ENCODE data around the gene NCAM2. TPM values are rescaled to one million over a fixed set of nuclear protein-coding genes. Genes with fewer than 3 reads are reported as not detected.
"Not testable (repeated sequence)": the region's sequence is repeated elsewhere in the genome, so short reads cannot be mapped to it uniquely, and the experiment has no call there.

Gene NCAM2
- polyA plus RNA-seq, 5 donors, result 1.8 to 6.7 (median 4.4) TPM

DNA sequence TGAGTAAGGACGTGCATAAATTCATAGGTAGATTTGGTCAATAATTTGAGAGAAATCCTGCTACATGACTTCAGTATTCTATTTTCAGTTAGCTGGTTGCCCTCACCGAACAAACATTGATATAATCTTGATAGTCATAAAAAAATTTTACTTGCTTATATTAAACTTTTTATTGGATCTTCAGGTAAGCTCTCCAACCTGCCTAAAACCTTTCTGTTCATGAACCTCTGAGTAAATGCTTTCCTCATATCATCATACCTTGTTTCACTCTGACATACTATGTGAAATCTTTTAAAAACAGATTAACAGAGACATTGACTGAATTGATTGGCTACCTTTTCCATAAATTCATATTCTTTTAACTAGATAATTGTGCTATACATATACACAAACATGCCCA, 299.0 kb downstream of the NCAM2 start:
- DNase-seq, result no peak

DNA sequence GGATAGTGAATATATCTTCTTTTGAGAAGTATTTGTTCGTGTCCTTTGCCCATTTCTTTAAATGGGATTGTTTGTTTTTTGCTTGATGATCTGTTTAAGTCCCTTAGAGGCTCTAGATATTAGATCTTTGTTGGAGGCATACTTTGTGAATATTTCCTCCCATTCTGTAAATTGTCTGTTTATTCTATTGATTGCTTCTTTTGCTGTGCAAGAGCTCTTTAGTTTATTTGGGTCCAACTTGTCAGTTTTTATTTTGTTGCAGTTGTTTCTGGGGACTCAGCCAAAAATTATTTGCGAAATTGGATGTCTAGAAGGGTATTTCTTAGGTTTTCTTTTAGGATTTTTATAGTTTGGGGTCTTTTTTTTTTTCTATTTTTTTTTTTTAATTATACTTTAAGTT, 302.8 kb downstream of the NCAM2 start:
- no peak for DNase-seq

DNA sequence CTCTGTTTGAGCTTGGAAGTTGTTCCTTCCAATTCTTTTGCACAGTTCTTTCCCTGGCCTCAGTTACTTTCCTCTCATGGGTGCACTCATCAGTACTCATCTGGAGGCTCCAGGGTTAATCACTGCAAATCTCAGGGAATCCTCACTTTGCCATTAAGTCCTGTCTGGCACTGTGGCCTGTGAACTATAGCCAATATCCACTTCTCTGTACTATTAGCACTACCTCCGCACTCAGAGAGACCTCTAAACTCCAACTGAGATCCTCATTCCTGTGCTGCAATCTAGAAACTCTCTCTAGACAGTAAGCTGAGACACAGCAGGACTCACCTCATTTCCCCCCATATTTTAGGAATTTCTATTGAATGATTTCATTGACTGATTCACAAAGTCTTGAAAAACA, 311.3 kb downstream of the NCAM2 start:
- DNase-seq, result no peak

DNA sequence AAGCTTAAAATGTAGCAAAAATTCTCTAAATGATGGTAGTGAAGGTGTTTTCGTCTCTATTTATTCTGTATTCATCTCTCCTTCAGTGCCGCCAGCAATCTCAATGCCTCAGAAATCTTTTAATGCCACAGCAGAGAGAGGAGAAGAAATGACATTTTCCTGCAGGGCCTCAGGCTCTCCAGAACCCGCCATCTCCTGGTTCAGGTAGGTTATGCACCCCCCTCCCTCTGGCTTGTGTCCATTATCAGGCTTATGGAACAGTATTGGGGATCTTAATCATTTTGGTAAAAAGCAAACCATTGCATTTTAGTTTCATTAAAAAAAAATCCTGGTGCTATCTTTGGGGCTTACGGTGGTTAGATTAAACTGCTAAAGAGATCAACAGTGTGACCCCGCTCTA, 326.1 kb downstream of the NCAM2 start:
- DNase-seq, result no peak

DNA sequence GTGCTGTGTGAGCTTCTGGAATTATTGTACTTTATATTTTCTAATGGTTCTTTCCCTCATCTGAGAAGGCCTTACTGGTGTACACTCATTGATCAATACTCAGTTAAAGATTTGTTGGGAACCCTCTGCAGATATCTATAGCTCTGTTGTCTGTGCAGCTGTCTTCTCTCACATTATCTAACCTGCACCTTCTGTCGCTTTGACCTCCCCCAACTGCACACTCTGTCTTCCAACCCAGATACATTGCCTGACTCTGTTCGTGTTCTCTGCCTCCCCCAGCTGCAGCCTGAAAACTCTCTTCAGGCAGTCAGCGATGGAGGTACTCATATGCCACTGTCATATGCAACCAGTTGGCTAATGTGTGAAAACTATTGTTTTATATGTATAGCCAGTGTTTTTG, 334.3 kb downstream of the NCAM2 start:
- no peak for DNase-seq

DNA sequence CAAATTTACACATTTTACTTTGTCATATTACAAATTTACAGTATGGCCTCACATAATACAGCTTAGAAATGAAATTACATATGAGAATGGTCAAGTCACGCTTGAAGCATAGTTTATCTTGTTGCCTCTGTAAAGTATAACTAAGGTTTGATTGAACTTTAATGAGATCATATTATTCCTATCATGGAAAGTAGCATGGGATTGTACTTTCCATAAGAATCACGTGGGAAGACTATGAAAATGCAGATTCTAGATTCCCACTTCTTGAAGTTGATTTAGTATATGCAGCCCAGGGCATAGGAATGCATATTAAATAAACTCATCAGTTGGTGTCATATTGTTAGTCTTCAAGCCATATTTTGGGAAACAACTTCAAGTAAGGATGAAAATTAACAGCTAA, 342.8 kb downstream of the NCAM2 start:
- no peak for DNase-seq

DNA sequence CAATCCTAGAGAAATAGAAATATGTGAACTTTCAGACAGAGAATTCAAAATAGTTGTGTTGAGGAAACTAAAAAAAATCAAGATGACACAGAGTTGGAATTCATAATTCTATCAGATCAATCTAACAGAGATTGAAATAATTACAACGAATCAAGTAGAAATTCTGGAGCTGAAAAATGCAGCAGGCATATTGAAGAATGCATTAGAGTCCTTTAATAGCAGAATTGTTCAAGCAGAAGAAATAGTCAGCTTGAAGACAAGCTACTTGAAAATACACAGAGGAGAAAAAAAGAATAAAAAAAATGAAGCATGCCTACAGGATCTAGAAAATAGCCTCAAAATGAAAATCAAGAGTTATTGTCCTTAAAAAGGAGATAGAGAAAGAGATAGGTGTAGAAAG, 347.1 kb downstream of the NCAM2 start:
- no peak for DNase-seq

DNA sequence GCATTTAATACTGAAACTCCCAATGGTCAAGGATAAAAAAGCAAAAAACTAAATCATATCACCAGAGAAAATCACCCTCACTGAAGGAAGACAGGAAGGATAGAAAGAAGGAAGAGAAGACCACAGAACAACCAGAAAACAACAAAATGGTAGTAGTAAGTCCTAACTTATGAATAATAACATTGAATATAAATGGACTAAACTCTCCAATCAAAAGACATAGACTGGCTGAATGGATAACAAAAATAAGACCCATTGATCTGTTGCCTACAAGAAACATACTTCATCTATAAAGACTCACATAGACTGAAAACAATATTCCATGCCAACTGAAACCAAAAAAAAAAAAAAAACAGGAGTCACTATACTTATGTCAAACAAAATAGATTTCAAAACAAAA, 347.7 kb downstream of the NCAM2 start:
- no peak for DNase-seq

DNA sequence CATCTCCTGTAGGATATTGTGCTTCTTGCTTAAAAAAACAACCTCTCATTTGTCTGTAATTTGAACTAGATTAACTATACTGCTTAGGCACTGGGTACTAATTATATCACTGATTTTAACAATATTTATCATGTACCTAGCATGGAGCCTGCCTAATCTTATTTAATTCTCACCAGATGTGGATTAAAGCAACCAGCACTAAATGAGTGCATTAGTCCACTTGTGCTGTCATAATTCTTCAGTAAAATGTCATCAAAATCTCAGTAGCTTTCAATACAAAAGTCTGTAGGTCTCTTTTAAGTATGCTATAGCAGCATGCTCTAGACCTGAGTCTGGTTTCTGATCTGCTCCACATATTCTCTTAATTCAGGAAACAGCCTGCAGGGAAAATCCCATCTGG, 368.1 kb downstream of the NCAM2 start:
- no peak for DNase-seq

DNA sequence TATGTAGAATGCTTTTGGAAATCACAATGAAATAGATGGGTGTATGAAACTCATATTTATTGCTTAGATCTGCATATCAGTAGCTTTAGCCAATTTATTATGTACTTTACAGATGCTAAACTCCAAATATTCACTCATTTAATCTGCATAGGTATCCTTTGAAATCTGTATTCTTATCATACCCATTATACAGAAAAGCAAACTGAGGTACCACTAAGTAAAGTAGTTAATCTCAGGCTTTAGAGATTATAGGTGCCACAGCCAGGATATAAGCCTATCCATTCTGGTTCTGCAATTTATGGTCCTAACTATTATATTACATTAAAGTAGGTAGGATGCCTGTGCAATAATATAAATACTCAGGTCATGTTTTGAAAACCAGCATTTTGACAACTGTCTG, 369.4 kb downstream of the NCAM2 start:
- no peak for DNase-seq

DNA sequence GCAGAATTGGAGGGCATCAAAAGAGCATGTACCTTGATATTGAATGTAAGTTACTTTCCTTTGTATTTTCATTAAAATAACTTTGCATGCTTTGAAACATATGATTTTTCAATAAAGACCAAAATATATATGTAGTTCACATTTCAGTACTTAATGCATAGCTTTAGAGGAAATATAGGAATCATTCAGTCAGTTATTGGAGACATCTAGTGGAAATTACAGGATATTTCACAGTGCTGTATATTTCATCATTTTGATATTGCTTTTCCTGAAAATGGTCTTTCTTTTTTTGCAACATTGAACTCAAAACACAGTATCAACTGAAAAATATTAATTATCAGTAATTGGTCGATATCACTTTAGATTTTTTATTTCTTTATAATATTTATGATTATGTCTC, 375.8 kb downstream of the NCAM2 start:
- DNase-seq, result no peak

DNA sequence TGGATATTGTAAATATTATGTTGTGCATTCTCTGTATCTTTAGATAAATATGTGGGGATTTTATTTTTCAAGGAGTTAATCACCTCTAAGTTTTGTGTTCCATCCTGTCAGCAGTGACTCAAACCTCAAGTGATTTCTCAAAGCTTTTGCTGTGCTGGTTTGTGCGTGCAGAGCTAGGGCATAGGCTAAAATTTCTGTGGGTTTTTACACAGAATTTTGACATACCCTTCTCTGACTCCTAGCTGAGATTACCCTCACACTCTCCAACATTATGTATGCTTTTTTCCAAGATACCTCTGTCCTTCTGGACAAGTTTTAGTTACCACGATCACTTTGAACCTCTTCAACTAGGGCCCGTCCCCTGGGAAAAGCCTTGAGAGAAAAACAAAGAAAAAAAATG, 384.9 kb downstream of the NCAM2 start:
- DNase-seq, result no peak

DNA sequence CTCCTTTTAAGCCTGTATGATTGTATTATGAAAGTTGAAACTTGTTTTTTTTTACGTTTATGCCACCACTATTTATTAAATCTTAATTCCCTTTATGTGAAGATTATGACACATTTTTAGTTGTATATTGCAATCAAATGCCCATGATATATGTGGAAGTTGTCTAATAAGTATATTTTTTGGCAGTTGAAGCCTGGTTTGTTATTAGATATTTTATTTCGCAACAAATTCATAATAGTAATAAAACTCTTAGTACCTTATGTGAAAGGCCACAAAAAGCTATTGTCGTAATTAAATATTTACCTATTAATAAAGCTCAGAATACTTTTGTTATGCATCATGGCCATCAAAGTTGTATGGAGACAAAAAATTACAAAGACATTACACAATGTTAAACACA, 386.8 kb downstream of the NCAM2 start:
- no peak for DNase-seq

DNA sequence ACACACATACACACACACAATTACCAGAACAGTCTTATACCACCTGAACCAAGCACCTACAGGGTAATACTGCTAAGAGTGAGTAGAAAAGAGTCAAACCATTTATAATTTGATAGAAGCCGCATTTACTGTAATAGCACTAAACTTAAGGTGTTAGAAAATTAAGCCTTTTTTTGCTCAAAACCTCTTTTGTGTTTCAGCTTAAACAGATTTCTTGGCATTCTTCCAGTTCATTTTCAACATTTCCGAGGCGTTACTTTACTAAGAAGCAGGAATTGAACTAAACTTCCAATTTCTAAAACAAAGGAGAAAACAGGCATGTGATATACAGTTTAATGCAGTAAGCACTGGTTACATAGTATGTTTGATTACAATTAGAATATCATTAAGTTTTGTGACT, 387.2 kb downstream of the NCAM2 start:
- DNase-seq, result no peak

DNA sequence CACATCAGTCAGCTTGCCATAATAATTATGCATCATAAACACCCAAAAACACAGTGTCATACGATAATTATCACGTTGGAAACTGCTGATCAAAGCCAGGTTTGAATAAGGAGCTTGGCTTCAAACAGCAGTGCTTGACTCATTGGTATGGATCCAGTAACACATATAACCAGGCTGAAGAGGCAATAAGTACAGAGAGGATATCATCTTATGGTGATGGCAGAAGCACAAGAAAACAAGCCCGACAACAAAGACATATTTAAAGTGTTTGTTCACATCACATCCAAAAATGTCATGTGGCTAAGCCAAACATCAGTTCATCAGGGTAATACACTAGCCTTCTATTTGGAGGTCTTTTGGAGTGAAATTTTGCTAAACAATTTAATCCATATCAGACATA, 389.7 kb downstream of the NCAM2 start:
- DNase-seq, result peak in 1 of 2 donors; percentile 15

DNA sequence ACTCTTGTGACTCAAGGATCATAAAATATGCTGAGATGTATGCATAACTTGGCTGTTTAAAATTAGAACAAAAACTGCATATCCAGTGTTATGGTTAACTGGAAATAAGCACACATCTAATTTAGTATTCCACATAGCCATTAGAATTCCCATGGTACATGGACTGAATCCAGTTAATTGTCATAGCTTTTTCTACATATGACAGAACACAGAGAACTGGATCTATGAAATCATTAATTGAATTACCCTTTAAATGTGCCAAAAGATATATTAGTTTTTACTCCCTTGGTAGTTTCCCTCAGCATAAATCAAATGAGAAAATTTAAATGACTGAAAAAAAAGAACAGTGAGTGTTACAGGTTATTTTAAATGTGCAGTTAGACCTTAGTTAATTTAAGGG, 395.9 kb downstream of the NCAM2 start:
- no peak for DNase-seq

DNA sequence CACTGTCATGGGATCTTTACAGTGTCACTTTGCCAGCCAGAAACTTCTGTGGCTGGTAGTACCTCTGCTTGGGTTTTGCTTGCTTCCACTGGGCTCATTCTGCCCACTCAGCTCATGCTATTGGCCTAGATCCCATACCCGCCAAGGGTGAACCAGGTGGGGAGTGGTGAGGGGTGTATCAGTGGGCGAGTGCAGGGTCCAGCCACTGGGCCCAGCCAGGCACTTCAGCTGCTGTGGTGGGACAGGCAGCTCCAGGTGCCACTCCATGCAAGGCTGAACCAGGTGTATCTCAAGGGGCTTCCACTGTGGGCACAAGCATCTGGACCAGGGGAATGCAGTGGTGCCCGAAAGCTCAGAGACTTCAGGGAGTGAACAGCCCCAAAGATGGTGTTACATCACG, 398.2 kb downstream of the NCAM2 start:
- no peak for DNase-seq

DNA sequence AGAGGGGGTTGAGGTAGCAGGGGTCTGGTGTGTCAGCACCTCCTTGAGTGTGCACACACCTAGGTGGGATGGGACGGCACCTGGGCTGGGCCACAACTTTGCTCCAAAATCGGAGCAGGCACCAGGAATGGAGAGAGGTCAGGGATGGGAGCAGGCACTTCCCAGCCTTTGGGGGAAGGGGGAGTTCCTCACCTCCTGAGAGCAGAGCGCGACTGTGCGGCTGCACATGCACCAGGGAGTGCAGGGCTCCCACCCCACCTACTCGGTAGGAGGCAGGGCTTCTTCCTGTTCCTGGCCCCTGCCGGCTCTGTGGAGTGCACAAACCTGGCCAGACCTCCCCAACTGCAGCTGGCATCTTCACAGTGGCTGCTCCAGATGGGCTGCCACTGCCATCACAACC, 399.3 kb downstream of the NCAM2 start:
- no peak for DNase-seq

DNA sequence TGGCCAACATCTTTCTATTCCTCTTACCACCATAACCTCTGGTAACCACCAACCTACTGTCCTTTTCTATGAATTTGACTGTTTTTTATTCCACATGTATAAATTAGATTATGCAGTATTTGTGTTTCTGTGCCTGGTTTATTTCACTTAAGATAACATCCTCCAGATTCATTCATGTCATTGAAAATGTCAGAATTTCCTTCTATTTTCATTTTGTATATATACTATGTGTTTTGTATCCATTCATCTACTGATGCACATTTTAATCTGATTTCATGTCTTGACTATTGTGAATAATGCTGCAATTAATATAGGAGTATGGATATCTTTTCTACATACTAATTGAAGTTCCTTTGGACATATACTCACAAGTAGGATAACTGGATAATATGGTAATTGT, 403.2 kb downstream of the NCAM2 start:
- DNase-seq, result no peak

DNA sequence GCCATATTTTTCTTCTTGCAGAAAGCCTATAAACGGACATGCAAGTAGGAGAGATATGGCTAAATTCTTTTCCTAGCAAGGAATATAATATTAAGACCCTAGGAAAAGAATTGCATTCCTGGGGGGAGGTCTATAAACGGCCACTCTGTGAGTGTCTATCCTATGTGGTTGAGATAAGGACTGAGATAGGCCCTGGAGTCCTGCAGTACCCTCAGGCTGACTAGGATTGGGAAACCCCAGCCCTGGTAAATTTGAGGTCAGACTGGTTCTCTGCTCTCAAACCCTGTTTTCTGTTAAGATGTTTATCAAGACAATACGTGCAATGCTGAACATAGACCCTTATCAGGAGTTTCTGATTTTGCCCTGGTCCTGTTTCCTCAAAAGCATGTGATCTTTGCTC, 404.0 kb downstream of the NCAM2 start:
- not testable (repeated sequence) for DNase-seq

DNA sequence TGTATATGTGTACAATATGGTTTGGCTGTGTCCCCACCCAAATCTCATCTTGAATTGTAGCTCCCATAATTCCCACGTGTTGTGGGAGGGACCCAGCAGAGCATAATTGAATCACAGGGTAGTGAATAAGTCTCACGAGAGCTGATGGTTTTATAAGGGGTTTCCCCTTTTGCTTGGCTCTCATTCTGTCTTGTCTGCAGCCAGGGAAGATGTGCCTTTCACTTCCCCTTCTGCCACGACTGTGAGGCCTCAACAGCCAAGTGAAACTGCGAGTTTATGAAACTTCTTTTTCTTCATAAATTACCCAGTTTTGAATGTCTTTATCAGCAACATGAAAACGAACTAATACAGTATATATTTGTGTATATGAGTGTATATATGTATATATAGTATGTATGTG, 406.1 kb downstream of the NCAM2 start:
- not testable (repeated sequence) for DNase-seq

DNA sequence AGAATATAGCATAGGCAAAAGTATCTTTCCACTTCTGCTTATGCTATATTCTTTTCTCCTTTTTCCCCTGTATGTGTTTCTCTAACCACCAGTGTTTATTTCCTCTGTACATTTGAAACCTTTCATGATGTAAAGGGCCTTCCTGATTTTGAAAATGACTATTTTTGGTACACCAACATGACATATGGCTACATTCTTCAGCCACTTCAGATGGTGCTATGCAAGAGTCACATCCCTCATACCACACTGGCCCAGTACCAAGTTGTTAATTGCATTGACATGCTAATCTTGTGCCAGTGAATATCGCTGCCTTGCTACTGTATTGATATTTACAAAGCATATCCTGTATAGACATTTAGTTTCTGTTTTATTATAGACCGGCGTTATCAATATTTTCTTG, 408.7 kb downstream of the NCAM2 start:
- no peak for DNase-seq

DNA sequence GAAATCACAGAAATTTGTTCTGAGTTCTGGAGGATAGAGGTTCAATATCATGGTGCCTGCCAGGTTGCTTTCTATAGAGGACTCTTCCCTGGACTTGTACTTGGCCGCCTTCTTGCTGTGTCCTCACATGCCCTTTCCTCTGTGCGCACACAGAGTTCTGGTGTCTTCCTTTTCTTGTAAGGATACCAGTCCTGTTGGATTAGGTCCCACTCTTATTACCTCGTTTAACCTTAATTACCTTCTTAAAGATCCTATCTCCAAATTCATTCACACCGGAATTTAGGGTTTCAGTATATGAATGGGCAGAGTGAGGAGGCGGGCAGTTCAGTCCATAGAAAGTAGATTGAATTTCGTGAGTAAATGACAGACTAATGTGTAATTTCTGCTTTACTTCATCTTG, 413.9 kb downstream of the NCAM2 start:
- DNase-seq, result no peak

DNA sequence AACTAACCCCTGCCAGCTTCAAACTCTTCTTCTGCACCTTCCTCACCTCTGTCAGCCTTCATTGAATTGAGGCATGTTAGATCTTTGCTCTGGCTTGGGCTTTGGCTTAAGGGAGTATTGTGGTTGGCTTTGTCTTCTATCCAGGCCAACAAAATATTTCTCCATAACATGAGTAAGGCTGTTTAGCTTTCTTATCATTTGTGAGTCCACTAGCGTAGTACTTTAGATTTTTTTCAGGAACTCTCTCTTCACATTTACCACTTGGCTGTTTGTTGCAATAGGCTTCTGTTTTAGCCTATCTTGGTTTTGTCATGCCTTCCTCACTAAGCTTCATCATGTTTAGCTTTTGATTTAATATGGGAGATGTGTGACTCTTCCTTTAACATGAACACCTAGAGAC, 417.5 kb downstream of the NCAM2 start:
- no peak for DNase-seq

DNA sequence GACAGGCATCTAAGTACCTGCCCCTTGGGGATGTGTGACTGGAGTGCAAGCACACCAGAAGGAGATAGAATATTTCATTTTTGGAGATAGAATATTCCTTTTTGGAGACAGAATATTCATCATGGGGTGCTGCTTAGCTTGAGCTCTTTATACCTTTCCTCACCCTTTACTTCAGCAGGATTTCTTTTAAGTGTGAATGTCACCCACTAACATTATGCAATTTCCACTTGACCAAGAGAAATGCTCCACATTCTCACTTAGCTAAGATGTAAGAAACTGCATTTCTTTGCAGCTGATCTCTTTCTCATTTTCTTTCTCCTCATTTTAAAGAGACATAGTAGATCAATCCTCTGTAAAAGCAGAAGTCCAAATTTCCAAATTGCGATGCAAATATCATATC, 436.7 kb downstream of the NCAM2 start:
- DNase-seq, result no peak
